HG03108 (cell line): ENCODE measurements around the gene PTPRE.

ENCODE experiments used
- ATAC-seq: cut with Tn5 transposase; IDR thresholded peaks from one replicate; pipeline ENCODE4 v1.9.1; 2021; ENCODE audit warnings: moderate library complexity; ENCODE audit not compliant: unreplicated experiment

The PTPRE gene

DNA sequence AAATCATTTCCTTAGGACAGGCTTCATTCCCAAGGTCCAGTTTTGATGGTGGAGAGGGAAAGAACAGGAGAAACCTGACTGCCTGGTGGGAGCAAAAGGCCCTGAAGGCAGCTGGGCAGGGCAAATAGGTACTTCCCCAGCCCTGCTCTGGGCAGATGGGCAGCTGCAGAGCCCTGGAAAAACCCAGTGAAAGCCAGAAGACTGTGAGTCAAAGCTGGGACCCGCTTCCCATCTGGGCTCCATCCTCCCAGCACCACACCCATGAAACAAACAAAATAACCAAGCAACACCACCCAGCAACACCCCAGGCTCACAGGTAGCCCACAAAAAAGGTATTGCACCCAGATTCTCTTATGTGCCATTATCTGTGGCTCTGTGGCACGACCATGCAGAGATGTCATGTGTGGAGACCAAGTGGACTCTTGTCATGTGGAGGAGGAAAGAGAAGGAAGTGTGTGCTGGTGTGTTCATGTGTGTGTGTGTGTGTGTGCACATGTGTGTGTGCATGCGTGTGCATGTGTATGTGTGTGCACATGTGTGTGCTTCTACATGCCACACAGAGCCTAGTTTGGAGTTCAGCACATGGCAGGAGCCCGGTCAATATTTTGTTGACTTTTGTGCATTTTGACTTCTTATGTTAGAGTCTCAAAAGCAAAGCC is 24.0 kb upstream of the PTPRE start:
- ATAC-seq: no peak

GRCh38 chr10:127883516-127883915 is 23.4 kb upstream of the PTPRE start:
- no peak for ATAC-seq

GRCh38 chr10:127884501-127884900 is 22.4 kb upstream of the PTPRE start:
- no peak for ATAC-seq

GRCh38 chr10:127886371-127887051 is 20.4 kb upstream of the PTPRE start:
- no peak for ATAC-seq

- ATAC-seq: no peak
These were observed 19.1 kb upstream of the PTPRE start for GRCh38 chr10:127887541-127888415.

DNA sequence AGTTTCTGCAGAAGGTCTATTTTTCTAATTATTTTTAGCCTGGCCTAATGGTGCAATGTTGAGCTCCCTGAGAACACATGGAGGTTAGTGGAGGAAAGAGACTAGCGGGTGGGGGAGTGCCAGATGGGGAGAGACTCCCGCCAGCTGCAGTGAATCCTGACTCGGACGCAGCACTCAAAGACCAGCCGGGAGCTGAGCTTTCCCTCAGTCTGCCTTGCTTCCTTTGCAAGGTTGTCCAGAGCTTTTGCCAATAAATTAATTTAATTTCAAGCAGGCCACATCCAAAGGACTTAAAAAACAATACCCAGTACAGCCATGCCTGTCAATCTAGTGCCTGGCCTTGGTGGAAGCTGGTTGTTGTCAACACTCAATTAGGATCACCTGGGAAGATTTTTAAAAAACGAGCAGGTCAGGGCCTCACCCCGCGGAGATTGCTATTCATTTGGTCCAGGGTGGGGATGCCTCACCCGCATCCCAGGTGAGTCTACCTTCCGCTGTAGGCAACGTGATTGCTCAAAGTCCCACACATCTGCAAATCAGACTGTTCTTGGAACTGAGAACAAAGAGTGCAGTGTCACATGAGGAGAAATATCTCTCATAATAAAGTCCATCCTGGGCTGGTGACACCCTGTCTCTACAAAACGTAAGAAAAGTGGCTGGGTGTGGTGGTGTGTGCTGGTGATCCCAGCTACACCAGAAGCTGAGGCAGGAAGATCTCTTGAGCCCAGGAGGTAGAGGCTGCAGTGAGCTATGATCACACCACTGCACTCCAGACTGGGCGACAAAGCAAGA is 18.2 kb upstream of the PTPRE start:
- ATAC-seq: no peak

DNA sequence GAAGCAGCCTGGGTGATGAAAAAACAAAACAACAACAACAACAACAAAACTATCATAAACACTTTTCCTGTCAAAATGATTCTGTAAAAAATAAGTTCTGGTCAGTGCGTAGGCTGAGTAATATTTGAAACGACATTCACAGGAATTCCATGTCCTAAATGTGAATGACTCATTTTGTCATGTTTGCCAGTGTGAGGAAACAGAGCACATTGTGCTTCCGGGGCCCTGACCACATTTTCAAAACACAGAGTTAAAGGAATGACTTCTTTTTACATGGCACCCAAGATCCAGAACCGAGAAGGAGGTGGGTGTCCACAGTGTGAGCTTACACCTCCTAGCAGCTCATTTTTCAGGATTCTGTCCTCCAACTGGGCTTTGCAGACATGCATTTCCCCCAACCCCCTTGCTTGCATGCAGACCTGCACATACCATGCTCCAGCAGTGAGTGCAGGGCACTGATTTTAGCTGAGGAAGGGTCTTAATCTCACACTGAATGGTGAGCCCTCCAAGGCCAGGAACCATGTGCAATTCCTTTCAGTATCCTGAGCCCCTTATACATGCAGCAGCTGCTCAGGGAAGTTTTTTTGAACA is 17.2 kb upstream of the PTPRE start:
- no peak for ATAC-seq

GRCh38 chr10:127890216-127890615 is 16.7 kb upstream of the PTPRE start:
- no peak for ATAC-seq

DNA sequence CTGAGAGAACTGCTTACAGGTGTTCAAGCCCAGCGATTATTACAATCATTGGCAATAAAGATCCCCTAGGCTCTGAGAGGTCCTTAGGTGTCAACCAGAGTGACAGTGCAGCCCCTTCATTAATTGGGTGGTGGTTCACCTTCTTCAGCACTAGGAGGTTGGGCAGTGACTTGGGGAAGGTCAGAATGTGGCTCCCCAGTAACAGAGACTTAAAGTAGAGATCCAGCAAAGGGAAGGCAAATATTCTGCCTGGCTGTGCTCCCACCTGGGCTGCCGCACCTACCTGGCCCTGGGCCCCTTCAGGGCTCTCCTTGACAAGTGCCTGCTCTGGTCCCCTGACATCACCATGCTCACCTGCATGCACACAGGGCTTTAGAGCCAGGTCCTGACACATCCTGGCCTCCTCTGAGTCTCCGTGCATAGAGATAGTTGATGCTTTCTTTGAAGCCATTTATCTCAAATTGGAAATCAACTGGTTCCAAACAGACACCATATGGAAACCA is 16.0 kb upstream of the PTPRE start:
- ATAC-seq: no peak

DNA sequence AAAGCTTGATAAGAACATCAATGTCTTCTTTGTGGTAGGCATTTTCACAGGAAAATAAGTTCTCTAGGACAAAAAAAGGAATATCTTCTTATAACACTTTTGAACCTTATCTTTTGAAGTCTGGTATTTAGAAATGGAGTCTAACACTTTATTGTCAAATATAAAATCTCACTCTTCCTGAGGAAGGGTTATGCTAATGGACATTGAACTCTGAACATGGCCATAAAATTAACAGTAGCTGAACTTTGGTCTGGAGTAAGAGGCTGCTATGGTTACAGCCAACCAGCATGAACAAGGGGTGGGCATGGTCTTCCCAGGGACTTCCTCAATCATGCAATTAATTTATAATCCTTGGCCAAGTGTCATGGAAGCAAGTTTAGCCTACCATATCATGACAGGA is 14.2 kb upstream of the PTPRE start, which contains the start of gene CLRN3:
TSS of gene CLRN3 (minus strand) at position 199 of the 400 bp plus-strand sequence. CDS start at position 42, 157 bp downstream.
- no peak for ATAC-seq

GRCh38 chr10:127894146-127894545 is 12.8 kb upstream of the PTPRE start:
- ATAC-seq: no peak

DNA sequence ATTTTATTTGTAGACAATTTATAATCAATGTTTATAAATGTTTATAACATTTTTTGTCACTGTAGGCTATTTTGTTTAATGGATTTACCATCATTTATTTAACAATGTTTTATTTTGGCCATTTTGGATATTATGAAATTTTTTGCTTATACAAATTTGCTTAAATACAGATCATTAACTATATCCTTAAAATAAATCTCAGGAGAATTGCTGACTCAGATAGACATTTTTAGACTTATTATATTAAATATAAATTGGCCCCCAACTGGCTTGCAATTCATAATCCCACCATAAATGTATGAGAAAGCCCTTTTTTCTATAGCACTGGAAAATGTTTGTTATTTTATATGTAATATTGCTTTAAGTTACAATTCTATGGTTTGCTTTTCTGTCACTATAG is 10.3 kb upstream of the PTPRE start:
- no peak for ATAC-seq

DNA sequence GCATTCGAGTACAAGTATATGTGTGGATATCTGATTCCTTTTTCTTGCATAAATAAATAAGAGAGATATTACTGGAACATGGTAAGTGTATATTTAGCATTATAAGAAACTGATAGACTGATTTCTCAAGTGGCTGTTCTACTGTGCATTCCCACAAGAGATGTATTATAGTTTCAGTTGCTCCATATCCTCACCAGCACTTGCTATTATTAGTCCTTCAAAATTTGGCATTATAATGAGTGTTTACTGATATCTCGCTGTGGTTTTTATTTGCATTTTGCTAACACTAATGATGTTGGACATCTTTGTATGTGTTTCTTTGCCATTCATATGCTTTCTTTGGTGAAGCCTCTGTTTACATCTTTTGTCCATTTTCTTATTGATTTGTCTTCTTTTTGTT is 9.7 kb upstream of the PTPRE start:
- ATAC-seq: no peak

DNA sequence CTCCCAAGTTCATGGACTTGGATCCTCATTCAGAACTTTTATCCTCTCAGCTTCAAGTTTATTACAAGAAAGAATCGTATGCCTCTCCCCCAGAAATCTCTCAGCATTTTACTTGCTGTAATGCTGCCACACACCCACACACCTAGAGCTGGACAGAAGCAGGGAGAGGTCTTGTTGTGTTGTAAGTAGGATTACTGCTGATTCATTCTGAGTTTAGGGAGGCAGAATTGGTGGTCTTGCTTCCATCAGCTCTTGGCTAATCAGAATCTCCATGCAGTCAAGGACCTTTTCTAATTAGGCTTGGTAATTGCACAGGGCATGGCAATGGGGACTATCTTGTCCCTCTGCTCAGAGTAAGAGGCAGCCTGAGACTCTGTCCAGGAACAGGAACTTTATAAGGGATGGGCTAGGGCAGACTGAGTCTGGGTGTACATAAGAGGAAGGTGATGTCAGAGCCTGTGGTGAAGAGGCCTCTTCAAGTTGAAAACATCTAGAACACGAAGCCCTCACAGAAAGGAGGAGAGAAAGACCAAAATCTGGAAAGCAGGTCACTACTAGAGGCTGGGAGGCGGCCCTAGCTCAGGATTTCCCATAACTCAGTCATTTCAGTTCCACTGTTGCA is 7.0 kb upstream of the PTPRE start:
- ATAC-seq: no peak

DNA sequence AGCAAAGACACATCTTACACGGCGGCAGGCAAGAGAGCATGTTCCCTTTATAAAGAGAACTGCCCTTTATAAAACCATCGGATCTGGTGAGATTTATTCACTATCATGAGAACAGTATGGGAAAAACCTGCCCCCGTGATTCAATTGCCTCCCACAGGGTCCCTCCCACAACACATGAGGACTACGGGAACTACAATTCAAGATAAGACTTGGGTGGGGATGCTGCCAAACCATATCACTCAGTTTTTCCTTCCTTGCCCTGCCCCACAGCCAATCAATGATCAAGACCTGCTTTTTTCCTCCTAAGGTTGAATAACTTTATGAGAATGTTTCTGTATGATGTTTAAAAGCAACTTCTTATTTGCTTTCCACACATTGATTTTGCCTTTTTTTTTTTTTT is 3.1 kb upstream of the PTPRE start:
- no peak for ATAC-seq

GRCh38 chr10:127904311-127905000 is 2.4 kb upstream of the PTPRE start:
- ATAC-seq: no peak

DNA sequence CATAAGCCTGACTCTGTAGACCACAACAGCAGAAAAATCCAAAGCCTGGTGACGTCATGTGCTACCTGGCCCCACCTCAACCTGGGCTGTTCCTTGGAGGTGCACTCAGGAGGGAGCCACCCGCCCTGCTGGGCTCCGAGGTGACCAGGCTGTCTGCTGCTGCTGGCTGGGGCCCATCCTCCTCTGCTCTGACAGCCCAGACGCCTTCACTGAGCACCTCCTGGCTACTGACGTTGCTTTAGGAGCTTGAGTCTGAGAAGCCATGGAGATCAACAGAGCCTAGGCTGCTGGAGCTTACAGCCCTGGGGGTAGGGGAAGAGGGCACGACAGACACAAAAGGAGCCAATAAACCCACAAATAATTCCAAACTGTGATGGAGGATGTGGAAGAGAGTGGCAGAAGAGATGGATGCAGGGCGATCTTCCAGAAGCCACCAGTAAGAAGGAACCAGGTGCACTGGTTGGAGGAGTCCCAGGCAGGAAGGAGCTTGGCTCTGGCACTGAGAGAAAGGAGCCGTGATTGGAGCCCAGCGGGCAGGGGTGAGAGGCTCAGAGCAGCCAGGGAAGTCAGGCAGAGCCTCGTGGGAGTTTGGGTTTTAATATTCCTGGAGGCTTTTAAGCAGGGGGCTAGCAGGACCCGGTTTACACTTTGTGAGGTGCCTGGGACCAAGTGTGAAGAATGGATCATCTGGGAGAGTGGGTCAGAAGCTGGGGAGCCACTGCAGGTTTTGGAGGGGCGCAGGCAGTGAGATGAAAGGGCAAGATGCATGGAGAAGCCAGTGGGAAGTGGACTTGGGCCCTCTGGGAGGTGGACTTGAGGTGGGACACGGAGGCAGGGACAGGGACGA is 1.7 kb upstream of the PTPRE start:
- ATAC-seq: no peak

GRCh38 chr10:127905848-127906261 is 1.0 kb upstream of the PTPRE start:
- no peak for ATAC-seq
